Fibroblast of villous mesenchyme (primary cell): Measurements from ENCODE around the gene WNK4. TPM values are rescaled to one million over a fixed set of nuclear protein-coding genes. Genes with fewer than 3 reads are reported as not detected.

ENCODE experiments used
- DNase-seq: peaks from one replicate; pipeline ENCODE4 v3.0.0-alpha.2; 2010; ENCODE audit warnings: low read depth
- H3K4me3 ChIP-seq: 2 replicates; pipeline ENCODE4 v1.5.1; 2011; ENCODE audit warnings: low read depth, mild to moderate bottlenecking, low read length
- total RNA-seq: library from RNA; depleted of rRNA; stranded (reverse); fragments of >200 nt; gene quantifications from 2 replicates; pipeline ENCODE4 v1.2.3, GENCODE V29; 2012
- TF ChIP-seq, protein P1 (sequence below): IDR thresholded peaks from 2 replicates; pipeline ENCODE4 v1.5.1; 2012; ENCODE audit warnings: low read depth, mild to moderate bottlenecking, low read length; ENCODE audit not compliant: insufficient read depth

WNK4 gene
- total RNA-seq, 1 donor: 3.9 TPM

DNA sequence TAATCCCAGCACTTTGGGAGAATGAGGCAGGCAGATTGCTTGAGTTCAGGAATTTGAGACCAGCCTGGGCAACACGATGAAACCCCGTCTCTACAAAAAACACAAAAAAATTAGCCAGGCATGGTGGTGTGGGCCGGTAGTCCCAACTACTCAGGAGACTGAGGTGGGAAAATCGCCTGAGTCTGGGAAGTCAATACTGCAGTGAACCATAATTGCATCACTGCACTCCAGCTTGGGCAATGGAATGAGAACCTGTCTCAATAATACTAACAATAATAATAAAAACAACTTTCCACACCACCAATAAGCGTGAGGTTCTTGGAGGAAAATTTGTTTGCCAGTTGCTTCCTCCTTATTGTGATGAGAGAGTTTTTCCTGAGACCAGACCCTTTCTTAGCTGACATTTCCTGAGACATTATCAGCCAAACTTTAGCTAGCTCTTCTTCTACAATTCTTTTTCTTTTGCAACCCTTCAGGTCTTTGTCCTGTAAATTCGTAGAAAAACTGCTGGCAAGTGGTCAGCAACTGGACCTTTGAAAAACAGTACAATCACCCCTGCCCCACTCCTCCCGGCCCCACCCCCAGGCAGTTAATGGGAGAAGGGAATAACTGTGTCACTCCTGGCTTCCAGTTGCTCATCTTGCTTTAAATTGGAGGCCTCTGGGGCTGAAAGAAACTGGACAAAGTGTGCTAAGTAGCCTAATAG is 32.1 kb upstream of the WNK4 start:
- TF ChIP-seq, protein P1, sequence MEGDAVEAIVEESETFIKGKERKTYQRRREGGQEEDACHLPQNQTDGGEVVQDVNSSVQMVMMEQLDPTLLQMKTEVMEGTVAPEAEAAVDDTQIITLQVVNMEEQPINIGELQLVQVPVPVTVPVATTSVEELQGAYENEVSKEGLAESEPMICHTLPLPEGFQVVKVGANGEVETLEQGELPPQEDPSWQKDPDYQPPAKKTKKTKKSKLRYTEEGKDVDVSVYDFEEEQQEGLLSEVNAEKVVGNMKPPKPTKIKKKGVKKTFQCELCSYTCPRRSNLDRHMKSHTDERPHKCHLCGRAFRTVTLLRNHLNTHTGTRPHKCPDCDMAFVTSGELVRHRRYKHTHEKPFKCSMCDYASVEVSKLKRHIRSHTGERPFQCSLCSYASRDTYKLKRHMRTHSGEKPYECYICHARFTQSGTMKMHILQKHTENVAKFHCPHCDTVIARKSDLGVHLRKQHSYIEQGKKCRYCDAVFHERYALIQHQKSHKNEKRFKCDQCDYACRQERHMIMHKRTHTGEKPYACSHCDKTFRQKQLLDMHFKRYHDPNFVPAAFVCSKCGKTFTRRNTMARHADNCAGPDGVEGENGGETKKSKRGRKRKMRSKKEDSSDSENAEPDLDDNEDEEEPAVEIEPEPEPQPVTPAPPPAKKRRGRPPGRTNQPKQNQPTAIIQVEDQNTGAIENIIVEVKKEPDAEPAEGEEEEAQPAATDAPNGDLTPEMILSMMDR: no peak
- DNase-seq: no peak
- H3K4me3 ChIP-seq: no peak overlapping the region

- no peak overlapping the region for H3K4me3 ChIP-seq
- TF ChIP-seq, protein P1: no peak
- no peak for DNase-seq
Observed at GRCh38 chr17:42748908-42749798, 31.3 kb upstream of the WNK4 start.

GRCh38 chr17:42750739-42751344 is 29.6 kb upstream of the WNK4 start:
- TF ChIP-seq, protein P1: no peak
- DNase-seq: no peak
- H3K4me3 ChIP-seq: no peak overlapping the region

DNA sequence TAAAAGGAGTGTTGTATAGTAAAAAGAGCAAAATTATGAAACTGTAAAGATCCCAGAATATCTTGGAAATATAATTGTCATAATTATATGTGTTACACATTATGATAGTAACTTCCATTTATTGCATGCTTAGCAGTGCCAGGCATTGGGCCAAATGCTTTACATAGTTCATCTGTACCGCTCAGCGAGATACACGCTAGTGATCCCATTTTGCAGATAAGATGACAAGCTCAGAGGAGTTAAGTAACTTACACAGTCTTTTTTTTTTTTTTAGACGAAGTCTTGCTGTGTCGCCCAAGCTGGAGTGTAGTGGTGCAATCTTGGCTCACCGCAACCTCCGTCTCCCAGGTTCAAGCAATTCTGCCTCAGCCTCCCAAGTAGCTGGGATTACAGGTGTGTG is 28.8 kb upstream of the WNK4 start:
- no peak overlapping the region for H3K4me3 ChIP-seq
- DNase-seq: peak; percentile 52
- TF ChIP-seq, protein P1: no peak

GRCh38 chr17:42754782-42755181 is 25.6 kb upstream of the WNK4 start:
- TF ChIP-seq, protein P1: no peak
- no peak overlapping the region for H3K4me3 ChIP-seq
- DNase-seq: peak; percentile 33

DNA sequence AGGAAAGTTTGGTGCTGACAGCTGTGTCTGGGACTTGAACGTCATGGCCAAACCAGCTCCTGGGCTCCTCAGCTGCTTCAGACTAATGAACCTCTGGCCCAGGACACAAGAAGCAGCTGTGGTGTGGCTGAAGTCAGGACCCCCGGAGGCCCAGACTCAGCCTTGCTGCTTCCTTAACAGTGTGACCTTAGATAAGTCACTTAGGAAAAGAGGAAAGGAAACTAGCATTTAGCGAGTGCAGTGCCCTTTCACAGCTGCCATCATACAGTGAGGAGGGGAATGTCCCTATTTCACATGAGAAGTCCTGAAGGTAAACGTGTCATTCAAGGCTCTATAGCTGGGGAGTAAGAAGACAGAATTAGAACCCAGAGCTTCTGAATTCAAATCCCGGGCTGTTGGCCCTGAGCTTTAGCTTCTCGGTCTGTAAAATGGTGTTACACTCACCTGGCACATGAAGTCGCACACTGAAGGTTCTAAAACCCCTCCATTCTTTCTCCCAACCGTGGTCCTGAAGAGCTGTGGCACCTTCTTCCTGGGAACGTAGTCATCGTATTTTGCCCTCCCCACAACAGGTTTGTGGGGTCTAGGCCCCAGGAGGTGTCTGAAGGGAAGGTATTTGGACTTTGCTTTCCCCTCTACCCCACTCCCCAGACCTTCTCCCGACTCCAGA is 20.3 kb upstream of the WNK4 start:
- H3K4me3 ChIP-seq: no peak overlapping the region
- no peak for DNase-seq
- TF ChIP-seq, protein P1: no peak
